Activated B cell treated with CpG ODN at 0.5 μM for 24 hours (primary cell): Measurements from ENCODE around the gene EIF2S1. TPM values are rescaled to one million over a fixed set of nuclear protein-coding genes. Genes with fewer than 3 reads are reported as not detected.
"Not testable (repeated sequence)": the region's sequence is repeated elsewhere in the genome, so short reads cannot be mapped to it uniquely, and the experiment has no call there.

Experiments
- ATAC-seq: fragments of 200-7000 bp; cut with Tn5 transposase; one replicate; pipeline ENCODE4 v1.10.0; 2021; ENCODE audit warnings: low read depth, mild to moderate bottlenecking, moderate library complexity
- CTCF ChIA-PET: fragments of 350-600 bp; sonication (Branson Sonifier 250); formaldehyde crosslinking; loops from one replicate; lab custom pipeline; 2021; ENCODE audit warnings: antibody characterized with exemption; lab: Charles Lee
- POLR2A ChIA-PET: fragments of 350-600 bp; sonication (Branson Sonifier 250); formaldehyde crosslinking; loops from one replicate; lab custom pipeline; 2021; ENCODE audit warnings: antibody characterized with exemption; lab: Charles Lee
- DNase-seq: peaks from one replicate; pipeline ENCODE4 v3.0.0; 2022
- H3K27ac Mint-ChIP-seq: one replicate; pipeline ENCODE4 v1.8.0; 2020; ENCODE audit warnings: mixed read lengths
- H3K27me3 Mint-ChIP-seq: one replicate; pipeline ENCODE4 v1.8.0; 2021; ENCODE audit warnings: mixed read lengths
- H3K36me3 Mint-ChIP-seq: one replicate; pipeline ENCODE4 v1.8.0; 2021; ENCODE audit warnings: low read depth, mixed read lengths
- H3K4me1 Mint-ChIP-seq: one replicate; pipeline ENCODE4 v1.8.0; 2021; ENCODE audit warnings: mixed read lengths
- H3K4me3 Mint-ChIP-seq: one replicate; pipeline ENCODE4 v1.8.0; 2020; ENCODE audit warnings: mild to moderate bottlenecking, mixed read lengths
- H3K9me3 Mint-ChIP-seq: one replicate; pipeline ENCODE4 v1.8.0; 2020; ENCODE audit warnings: mixed read lengths
- intact Hi-C: fragments of 100-400 bp; cut with micrococcal nuclease; formaldehyde crosslinking; loops from one replicate; pipeline ENCODE4 v1.15.1; 2024
- total RNA-seq: library from RNA; stranded (reverse); gene quantifications from 2 replicates; pipeline ENCODE4 v1.2.3, GENCODE V29; 2022
- TF ChIP-seq, protein P1 (sequence below): fragments of 200-600 bp; IDR thresholded peaks from one replicate; pipeline ENCODE4 v1.8.0; 2022; ENCODE audit warnings: antibody characterized with exemption, mild to moderate bottlenecking

Gene EIF2S1
- total RNA-seq, result 84.4 and 96.7 TPM in 2 replicates

DNA sequence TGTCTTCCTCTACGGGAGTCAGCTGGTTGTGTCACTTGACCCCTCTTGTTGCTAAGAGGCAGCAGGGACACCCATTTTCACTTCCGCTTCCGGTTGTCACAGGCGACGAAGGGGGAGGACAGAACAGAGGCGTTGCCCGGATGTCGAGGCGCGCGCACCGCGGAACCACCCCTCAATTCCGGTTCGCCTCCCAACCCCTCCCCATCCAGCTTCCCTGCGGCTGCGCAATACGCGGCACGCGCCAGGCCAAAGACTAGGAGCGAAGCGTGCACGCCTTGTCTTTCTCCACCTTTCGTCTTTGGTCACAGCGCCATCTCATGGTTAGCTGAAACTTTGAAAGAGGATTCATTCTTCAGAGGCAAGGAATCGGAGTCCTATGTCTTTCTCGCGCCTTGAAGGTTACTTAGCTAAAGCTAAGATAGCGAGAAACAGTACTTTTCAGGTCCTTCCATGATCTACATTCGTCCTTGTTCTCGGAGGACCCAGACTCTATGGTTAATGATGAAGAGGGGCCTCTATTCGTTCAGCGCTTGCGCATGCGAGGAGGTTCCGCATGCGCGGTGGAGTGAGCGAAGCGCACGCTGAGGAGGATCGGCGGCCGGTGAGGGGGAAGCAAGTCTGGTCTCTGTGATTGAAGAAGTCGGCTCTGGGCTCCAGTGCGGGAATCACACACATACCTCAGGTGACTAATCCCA is at the start of gene EIF2S1, which contains the start of gene ATP6V1D:
EIF2S1 (plus strand) TSS at position 554 of the 695 bp plus-strand sequence. CDS start 4,440 bp downstream, outside the sequence.
ATP6V1D (minus strand) TSS at position 30 of the 695 bp plus-strand sequence. CDS start 106 bp downstream, outside the sequence.
- DNase-seq, result peak; percentile 97
- intact Hi-C loops, result loop anchor here (1.0 to 5.0 kb wide), 11 partner anchors 119 to 1792 kb away; partner anchors contain the start of genes ARG2, DCAF5, PALS1 and PIGH
- ChIA-PET POLR2A (interaction anchor here (0.6 to 1.6 kb wide), 11 partner anchors 119 to 1947 kb away, joined by 3 to 7 read pairs (median 4); partner anchors contain the start of genes FUT8, GPHN, PALS1 and PIGH), CTCF (interaction anchor here (0.8 to 2.0 kb wide), 9 partner anchors 8 to 853 kb away, joined by 3 to 5 read pairs (median 3); partner anchors contain the start of genes GPHN, PIGH and TMEM229B)
- peak; percentile 91 for ATAC-seq
- Mint-ChIP-seq H3K36me3 (peaks cover 32% of the 10 kb centered on the region), H3K4me1 (peaks cover 60% of the 10 kb centered on the region), H3K9me3 (no peaks in the 10 kb centered on the region), H3K27me3 (no peaks in the 10 kb centered on the region), H3K27ac (peak within 1 kb of the TSS; percentile 97), H3K4me3 (peak within 1 kb of the TSS; percentile 99)
- TF ChIP-seq, protein P1, sequence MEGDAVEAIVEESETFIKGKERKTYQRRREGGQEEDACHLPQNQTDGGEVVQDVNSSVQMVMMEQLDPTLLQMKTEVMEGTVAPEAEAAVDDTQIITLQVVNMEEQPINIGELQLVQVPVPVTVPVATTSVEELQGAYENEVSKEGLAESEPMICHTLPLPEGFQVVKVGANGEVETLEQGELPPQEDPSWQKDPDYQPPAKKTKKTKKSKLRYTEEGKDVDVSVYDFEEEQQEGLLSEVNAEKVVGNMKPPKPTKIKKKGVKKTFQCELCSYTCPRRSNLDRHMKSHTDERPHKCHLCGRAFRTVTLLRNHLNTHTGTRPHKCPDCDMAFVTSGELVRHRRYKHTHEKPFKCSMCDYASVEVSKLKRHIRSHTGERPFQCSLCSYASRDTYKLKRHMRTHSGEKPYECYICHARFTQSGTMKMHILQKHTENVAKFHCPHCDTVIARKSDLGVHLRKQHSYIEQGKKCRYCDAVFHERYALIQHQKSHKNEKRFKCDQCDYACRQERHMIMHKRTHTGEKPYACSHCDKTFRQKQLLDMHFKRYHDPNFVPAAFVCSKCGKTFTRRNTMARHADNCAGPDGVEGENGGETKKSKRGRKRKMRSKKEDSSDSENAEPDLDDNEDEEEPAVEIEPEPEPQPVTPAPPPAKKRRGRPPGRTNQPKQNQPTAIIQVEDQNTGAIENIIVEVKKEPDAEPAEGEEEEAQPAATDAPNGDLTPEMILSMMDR, result peak; percentile 95

DNA sequence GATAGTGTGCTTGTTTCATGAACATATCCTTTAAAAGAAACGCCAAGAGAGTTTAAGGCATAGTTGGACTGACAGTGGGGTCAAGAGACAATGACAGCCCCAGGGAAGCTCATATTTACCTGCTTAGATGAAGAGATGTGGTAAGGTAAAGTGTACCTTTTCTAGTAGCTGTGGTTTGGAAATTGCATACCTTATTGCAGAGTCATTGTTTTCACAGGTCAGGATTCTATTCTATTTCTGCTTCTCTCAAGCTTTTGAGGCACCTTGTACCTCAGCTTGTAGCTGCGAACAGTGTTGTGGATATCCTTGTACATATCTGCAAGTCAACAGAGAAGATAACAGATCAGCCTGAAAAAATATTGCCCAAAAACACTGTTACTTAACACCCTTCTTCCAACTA is 48.3 kb upstream of the EIF2S1 start:
- CTCF ChIA-PET, result no interaction called here
- TF ChIP-seq, protein P1, result no peak
- no peak for DNase-seq
- no peak for ATAC-seq
- Mint-ChIP-seq H3K27ac (no peak overlapping the region), H3K9me3 (no peaks in the 10 kb centered on the region), H3K4me3 (no peak overlapping the region), H3K36me3 (peaks cover 29% of the 10 kb centered on the region), H3K4me1 (peaks cover 5% of the 10 kb centered on the region), H3K27me3 (no peaks in the 10 kb centered on the region)
- intact Hi-C loops, result no loop called here
- POLR2A ChIA-PET, result no interaction called here

DNA sequence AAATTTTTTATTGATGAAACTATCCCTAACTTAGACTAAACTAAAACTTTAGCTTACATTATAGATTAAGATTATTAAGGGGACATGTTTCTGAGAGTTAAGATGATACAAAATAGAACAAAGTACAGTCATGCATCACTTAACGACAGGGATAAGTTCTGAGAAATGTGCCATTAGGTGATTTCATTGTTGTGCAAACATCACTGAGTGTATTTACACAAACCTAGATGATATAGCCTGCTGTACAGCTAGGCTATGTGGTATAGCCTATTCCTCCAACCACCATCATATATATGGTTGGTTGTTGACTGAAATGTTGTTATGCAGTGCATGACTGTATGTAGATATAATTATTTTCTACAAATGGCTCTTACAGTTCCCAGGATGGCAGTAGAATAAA is 47.0 kb upstream of the EIF2S1 start:
- H3K27me3 Mint-ChIP-seq, result no peaks in the 10 kb centered on the region
- H3K27ac Mint-ChIP-seq, result no peak overlapping the region
- TF ChIP-seq, protein P1, result no peak
- ATAC-seq (no peak), DNase-seq (no peak)
- no peak overlapping the region for H3K4me3 Mint-ChIP-seq
- ChIA-PET CTCF (no interaction called here), POLR2A (no interaction called here)
- H3K36me3 Mint-ChIP-seq, result peaks cover 29% of the 10 kb centered on the region
- intact Hi-C loops, result no loop called here
- H3K4me1 Mint-ChIP-seq, result no peaks in the 10 kb centered on the region
- no peaks in the 10 kb centered on the region for H3K9me3 Mint-ChIP-seq

DNA sequence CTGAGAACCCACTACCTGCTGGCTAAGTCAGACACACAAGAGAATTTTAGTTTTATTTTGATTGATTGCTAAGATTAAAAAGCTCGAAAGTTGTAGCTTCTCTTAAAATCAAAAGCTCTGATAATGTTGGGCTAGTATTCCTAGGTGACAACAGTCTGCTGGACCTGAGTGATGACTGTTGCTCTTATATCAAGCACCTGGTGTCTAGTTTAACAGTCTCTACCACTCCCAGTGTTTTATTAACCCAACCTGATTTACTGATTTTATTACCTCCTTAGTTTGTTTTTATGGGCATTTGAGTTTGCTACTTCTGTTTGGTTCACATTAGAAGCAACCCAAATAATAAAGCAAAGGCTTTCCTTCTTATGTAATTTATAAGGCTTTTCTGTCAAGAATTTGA is 42.3 kb upstream of the EIF2S1 start:
- no peaks in the 10 kb centered on the region for H3K4me1 Mint-ChIP-seq
- H3K9me3 Mint-ChIP-seq, result no peaks in the 10 kb centered on the region
- ATAC-seq (no peak), DNase-seq (no peak)
- H3K4me3 Mint-ChIP-seq, result no peak overlapping the region
- no peak overlapping the region for H3K27ac Mint-ChIP-seq
- H3K27me3 Mint-ChIP-seq, result no peaks in the 10 kb centered on the region
- CTCF ChIA-PET, result interaction anchor here (0.6 kb wide), 1 partner anchor 33 kb away, joined by 3 read pairs; no protein-coding TSS in a partner anchor
- peaks cover 27% of the 10 kb centered on the region for H3K36me3 Mint-ChIP-seq
- TF ChIP-seq, protein P1, result no peak
- POLR2A ChIA-PET, result no interaction called here
- intact Hi-C loops, result no loop called here

DNA sequence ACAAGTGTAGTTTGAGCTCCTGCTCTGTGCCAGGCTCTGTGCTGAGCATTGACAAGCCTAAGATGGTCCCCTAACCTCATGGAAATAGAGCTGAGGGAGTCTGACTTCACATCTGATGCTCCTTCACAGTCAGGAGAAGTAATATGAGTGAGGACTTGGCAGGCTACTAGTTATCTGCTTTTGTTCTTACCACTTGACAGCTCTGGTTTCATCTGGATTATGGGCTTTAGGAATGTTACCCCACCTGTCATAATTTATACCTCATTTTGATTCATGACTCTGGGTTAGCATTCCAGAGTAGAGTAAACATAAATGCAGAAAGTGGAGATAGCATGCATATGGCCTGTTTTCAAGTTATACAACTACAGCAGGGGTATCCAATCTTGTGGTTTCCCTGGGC is 41.0 kb upstream of the EIF2S1 start:
- POLR2A ChIA-PET, result interaction anchor here (0.5 kb wide), 1 partner anchor 11 kb away, joined by 7 read pairs; no protein-coding TSS in a partner anchor
- peaks cover 25% of the 10 kb centered on the region for H3K36me3 Mint-ChIP-seq
- H3K4me3 Mint-ChIP-seq, result no peak overlapping the region
- DNase-seq, result no peak
- no peaks in the 10 kb centered on the region for H3K27me3 Mint-ChIP-seq
- TF ChIP-seq, protein P1, result no peak
- H3K27ac Mint-ChIP-seq, result no peak overlapping the region
- CTCF ChIA-PET, result no interaction called here
- intact Hi-C loops, result no loop called here
- H3K4me1 Mint-ChIP-seq, result no peaks in the 10 kb centered on the region
- H3K9me3 Mint-ChIP-seq, result no peaks in the 10 kb centered on the region
- ATAC-seq, result no peak

DNA sequence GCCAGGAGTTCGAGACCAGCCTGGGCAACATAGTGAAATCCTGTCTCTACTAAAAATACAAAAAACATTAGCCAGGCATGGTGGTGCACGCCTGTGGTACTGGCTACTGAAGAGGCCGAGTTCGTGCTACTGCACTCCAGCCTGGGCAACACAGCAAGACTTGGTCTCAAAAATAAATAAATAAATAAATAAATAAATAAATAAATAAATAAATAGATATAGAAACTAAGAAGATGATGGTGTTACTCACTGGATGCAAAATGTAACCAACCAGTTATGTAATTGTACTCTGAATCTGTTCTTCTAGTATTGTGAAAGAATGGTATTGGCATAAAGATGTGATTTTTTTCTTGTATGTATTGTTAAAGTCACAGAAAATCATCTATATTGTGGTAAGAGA is 30.5 kb upstream of the EIF2S1 start:
- H3K9me3 Mint-ChIP-seq, POLR2A ChIA-PET, CTCF ChIA-PET, H3K27ac Mint-ChIP-seq, DNase-seq, ATAC-seq, intact Hi-C loops, H3K4me3 Mint-ChIP-seq, H3K27me3 Mint-ChIP-seq, H3K4me1 Mint-ChIP-seq: not testable (repeated sequence)
- H3K36me3 Mint-ChIP-seq, result peaks cover 56% of the 10 kb centered on the region
